Stimulated activated effector memory CD8-positive, alpha-beta T cell treated with anti-CD3 and anti-CD28 coated beads, Interleukin-12 subunit alpha, Interleukin-12 subunit beta, amount 100 ng/mL, for 72 hours (primary cell): Measurements from ENCODE around the gene KYNU.
"Not testable (repeated sequence)": the region's sequence is repeated elsewhere in the genome, so short reads cannot be mapped to it uniquely, and the experiment has no call there.

ENCODE experiments used
- ATAC-seq: fragments of 150-1000 bp; cut with Tn5 transposase; 2 replicates; pipeline ENCODE4 v1.10.0; 2021
- DNase-seq, 2 donors: peaks; one replicate each; pipeline ENCODE4 v3.0.0; 2021 to 2022; ENCODE audit warnings: low spot score in 2 of 2
- H3K27ac Mint-ChIP-seq: one replicate; pipeline ENCODE4 v1.8.0; 2022; ENCODE audit warnings: mild to moderate bottlenecking, mixed read lengths
- H3K36me3 Mint-ChIP-seq: one replicate; pipeline ENCODE4 v1.8.0; 2022; ENCODE audit warnings: mild to moderate bottlenecking, mixed read lengths
- H3K4me1 Mint-ChIP-seq: one replicate; pipeline ENCODE4 v1.8.0; 2022; ENCODE audit warnings: mixed read lengths
- H3K4me3 Mint-ChIP-seq: one replicate; pipeline ENCODE4 v1.8.0; 2022; ENCODE audit warnings: mild to moderate bottlenecking, mixed read lengths
- H3K9me3 Mint-ChIP-seq: one replicate; pipeline ENCODE4 v1.8.0; 2022; ENCODE audit warnings: mixed read lengths

The KYNU gene

GRCh38 chr2:142866426-142866825 is 11.0 kb upstream of the KYNU start:
- ATAC-seq = no peak
- Mint-ChIP-seq H3K36me3 (no peaks in the 10 kb centered on the region), H3K4me3 (no peak overlapping the region), H3K9me3 (no peaks in the 10 kb centered on the region), H3K4me1 (no peaks in the 10 kb centered on the region), H3K27ac (no peak overlapping the region)
- DNase-seq = no peak

- DNase-seq = no peak
Measured at GRCh38 chr2:142867136-142867535, 10.3 kb upstream of the KYNU start.

DNA sequence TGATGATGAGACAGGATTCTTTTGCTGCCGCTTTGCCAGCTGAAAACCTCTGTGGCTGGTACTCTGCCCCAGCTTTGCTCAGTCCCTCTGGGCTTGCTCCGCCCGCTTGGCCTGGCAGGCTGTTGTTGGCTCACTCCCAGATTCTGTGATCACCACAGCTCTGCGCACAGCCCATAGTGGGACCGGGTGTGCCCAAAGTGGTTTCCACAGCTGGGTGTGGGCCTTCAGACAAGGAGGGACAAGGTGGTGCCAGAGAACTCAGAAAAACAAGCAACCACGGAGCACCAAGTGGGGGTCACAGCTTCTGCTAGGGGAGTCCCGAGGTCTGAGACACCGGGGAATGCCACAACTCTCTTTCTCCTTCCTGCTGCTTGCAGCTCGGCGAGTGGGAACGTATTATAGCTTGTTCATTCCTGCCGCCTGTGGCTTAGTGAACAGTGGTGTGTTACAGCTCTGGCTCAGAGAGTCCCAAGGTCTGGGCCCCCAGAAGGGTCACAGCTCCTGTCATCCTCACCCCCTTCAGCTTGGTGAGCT is 9.2 kb upstream of the KYNU start:
- ATAC-seq (no peak), DNase-seq (no peak)
- H3K36me3 Mint-ChIP-seq = no peaks in the 10 kb centered on the region
- H3K27ac Mint-ChIP-seq = no peak overlapping the region
- H3K4me1 Mint-ChIP-seq = no peaks in the 10 kb centered on the region
- H3K9me3 Mint-ChIP-seq = no peaks in the 10 kb centered on the region
- no peak overlapping the region for H3K4me3 Mint-ChIP-seq

More at GRCh38 chr2:142867136-142867535, 10.3 kb upstream of the KYNU start:
- no peak for ATAC-seq
- H3K4me3 Mint-ChIP-seq = no peak overlapping the region
- no peaks in the 10 kb centered on the region for H3K36me3 Mint-ChIP-seq
- H3K9me3 Mint-ChIP-seq = no peaks in the 10 kb centered on the region
- H3K27ac Mint-ChIP-seq = no peak overlapping the region
- H3K4me1 Mint-ChIP-seq = no peaks in the 10 kb centered on the region

DNA sequence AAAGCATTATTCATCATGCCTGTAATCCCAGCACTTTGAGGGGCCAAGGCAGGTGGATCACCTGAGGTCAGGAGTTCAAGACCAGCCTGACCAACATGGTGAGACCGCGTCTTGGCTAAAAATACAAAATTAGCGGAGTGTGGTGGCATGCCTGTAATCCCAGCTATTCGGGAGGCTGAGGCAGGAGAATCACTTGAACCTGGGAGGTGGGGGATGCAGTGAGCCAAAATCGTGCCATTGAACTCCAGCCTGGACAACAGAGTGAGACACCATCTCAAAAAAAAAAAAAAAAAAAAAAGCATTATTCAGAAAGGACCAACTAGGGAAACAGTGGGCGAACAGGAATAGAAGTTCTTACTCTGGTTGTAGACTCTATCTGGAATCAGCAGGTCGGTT is 8.4 kb upstream of the KYNU start:
- H3K4me1 Mint-ChIP-seq, ATAC-seq, H3K9me3 Mint-ChIP-seq, H3K36me3 Mint-ChIP-seq, H3K27ac Mint-ChIP-seq, DNase-seq, H3K4me3 Mint-ChIP-seq: not testable (repeated sequence)

- no peaks in the 10 kb centered on the region for H3K9me3 Mint-ChIP-seq
- H3K4me3 Mint-ChIP-seq = no peak overlapping the region
- DNase-seq (no peak), ATAC-seq (no peak)
- no peak overlapping the region for H3K27ac Mint-ChIP-seq
- H3K36me3 Mint-ChIP-seq = no peaks in the 10 kb centered on the region
- H3K4me1 Mint-ChIP-seq = no peaks in the 10 kb centered on the region
Measured at GRCh38 chr2:142869461-142870106, 7.9 kb upstream of the KYNU start.

DNA sequence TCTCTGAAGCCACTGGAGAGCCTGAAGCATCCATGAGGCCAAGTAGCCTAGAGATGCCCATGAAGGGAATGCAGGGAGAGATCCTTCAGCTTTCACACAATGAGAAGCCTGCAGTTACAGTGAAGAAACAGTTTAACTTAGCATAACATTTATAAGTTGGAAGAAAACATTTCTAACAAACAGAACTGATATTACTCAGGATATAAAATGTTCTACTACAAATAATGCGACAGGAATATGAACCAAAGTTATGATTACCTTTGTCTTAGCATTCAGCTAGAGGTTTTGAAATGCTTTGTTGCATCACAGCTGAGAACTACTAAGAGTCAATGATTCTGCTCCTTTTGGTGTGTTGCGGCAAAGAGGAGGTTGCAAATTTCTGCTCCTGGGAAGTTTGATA is 6.9 kb upstream of the KYNU start:
- no peaks in the 10 kb centered on the region for H3K4me1 Mint-ChIP-seq
- H3K9me3 Mint-ChIP-seq = no peaks in the 10 kb centered on the region
- H3K36me3 Mint-ChIP-seq = no peaks in the 10 kb centered on the region
- ATAC-seq = no peak
- no peak for DNase-seq
- H3K27ac Mint-ChIP-seq = no peak overlapping the region
- H3K4me3 Mint-ChIP-seq = no peak overlapping the region

DNA sequence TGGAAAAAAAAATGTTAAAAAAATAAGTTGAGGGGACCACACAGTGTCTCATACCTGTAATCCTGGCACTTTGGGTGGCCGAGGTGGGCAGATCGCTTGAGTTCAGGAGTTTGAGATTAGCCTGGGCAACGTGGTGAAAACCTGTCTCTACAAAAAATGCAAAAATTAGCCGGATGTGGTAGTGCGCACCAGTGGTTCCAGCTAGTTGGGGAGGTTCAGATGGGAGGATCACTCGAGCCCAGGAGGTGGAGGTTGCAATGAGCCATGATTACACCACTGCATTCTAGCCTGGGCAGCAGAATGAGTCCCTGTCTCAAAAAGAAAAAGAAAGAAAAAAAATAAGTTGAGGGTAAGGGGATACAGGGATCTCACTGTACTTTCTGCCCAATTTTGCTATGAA is 6.1 kb upstream of the KYNU start:
- Mint-ChIP-seq H3K36me3 (no peaks in the 10 kb centered on the region), H3K9me3 (no peaks in the 10 kb centered on the region), H3K4me3 (no peak overlapping the region), H3K4me1 (no peaks in the 10 kb centered on the region), H3K27ac (no peak overlapping the region)
- DNase-seq = no peak
- no peak for ATAC-seq

DNA sequence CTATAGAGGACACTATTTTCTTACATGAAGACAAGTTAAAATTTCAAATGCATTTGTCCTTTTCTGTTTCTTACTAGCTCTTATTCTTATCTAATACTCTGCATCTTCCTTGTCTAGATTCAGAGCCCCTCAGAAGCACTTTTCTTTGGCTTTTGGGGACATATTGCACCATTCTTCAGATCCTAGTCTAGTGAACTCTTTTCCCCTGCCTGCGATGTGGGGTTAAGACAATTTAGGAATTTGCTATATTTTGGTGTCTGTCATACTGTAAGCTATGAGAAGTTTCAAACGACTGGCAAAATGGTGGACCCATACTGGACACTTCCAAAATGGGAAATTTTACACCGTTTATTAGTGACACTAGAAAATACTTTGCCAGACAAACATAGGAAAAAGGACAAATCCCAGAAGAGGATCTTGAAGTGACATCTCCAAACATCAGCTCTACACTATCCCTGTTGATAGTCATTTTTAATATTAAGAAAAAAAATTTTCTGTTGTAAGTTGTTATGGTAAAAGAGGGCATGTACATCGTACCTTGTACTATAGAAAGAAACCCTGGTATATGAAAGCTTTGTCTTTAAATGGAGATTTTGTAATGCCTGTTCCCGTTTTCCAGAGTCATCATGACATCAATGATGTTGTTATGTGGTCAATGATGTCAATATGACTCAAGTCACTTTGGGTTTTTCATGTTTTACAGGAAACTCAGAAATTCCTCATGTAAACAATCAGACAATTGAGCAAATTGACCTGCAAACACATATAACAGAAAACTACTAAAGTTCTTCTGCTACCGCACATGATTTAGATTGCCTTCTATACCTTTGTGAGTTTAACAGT is 4.4 kb upstream of the KYNU start:
- Mint-ChIP-seq H3K4me1 (no peaks in the 10 kb centered on the region), H3K4me3 (no peak overlapping the region), H3K9me3 (no peaks in the 10 kb centered on the region), H3K36me3 (no peaks in the 10 kb centered on the region), H3K27ac (no peak overlapping the region)
- no peak for DNase-seq
- no peak for ATAC-seq

- Mint-ChIP-seq H3K27ac (no peak overlapping the region), H3K9me3 (no peaks in the 10 kb centered on the region), H3K4me1 (no peaks in the 10 kb centered on the region), H3K36me3 (no peaks in the 10 kb centered on the region), H3K4me3 (no peak overlapping the region)
- DNase-seq (no peak), ATAC-seq (no peak)
Measured at GRCh38 chr2:142873831-142874287, 3.6 kb upstream of the KYNU start.

- H3K9me3 Mint-ChIP-seq = no peaks in the 10 kb centered on the region
- H3K27ac Mint-ChIP-seq = no peak overlapping the region
- DNase-seq = no peak
- no peaks in the 10 kb centered on the region for H3K36me3 Mint-ChIP-seq
- ATAC-seq = peak; percentile 36
- no peaks in the 10 kb centered on the region for H3K4me1 Mint-ChIP-seq
- H3K4me3 Mint-ChIP-seq = no peak overlapping the region
Measured at GRCh38 chr2:142874293-142874814, 3.1 kb upstream of the KYNU start.

- Mint-ChIP-seq H3K27ac (no peak overlapping the region), H3K9me3 (no peaks in the 10 kb centered on the region), H3K36me3 (no peaks in the 10 kb centered on the region), H3K4me3 (no peak overlapping the region), H3K4me1 (no peaks in the 10 kb centered on the region)
- no peak for ATAC-seq
- no peak for DNase-seq
Measured at GRCh38 chr2:142875010-142875409, 2.5 kb upstream of the KYNU start.

DNA sequence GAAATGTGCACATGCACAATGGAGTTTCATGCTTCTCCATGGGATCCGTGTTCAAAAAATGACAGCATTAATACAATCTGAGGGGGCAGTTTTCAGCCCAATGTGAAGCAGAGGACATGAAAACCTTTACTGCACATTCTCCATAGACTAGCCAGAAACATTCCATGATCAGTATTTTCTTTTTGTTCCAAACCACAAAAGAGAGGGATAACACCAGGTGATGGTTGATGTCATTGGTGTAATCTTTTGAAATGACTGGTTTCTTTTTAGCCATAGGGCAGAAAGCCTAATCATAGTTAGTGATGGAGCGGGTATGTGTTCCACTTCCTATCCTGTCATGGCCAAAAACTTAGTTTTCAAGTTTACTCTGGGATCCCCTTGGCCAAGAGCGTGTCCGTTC is 1.8 kb upstream of the KYNU start:
- Mint-ChIP-seq H3K4me3 (no peak overlapping the region), H3K27ac (no peak overlapping the region), H3K4me1 (no peaks in the 10 kb centered on the region), H3K9me3 (no peaks in the 10 kb centered on the region), H3K36me3 (no peaks in the 10 kb centered on the region)
- no peak for DNase-seq
- no peak for ATAC-seq

GRCh38 chr2:142876423-142876822 is 1.0 kb upstream of the KYNU start:
- no peaks in the 10 kb centered on the region for H3K9me3 Mint-ChIP-seq
- H3K4me3 Mint-ChIP-seq = no peak overlapping the region
- no peaks in the 10 kb centered on the region for H3K36me3 Mint-ChIP-seq
- ATAC-seq = no peak
- no peak for DNase-seq
- no peaks in the 10 kb centered on the region for H3K4me1 Mint-ChIP-seq
- no peak overlapping the region for H3K27ac Mint-ChIP-seq

DNA sequence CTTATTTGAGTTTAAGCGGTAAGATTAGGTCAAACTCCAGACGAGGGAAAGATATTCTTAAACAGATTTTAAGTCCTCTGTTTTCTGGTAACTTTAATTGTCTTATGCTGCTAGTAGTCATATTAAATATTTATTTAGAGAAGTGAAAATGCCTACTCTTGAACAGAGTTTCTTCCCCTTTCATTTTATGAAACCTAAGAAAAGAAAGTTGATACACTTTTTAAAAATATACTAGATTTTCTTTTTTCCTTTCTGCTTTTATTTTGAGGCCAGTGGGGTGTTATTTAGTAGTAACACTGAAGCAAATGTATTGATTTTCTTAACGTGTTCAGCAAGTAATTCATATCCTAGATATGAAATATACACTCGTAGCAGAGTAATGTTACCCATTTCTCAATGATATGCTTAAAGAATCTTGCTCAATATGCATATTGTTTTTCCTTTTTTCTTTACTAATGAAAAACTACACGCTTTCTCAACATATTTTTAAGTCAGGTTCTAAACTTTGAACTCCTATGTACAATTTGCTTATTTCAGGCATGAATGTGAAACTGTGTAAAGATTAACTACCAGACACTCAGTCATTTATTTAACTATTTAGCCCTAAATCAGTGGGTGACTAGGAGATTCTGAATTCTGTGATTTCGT is 691 bp downstream of the KYNU start:
- Mint-ChIP-seq H3K4me3 (no peak overlapping the region), H3K9me3 (no peaks in the 10 kb centered on the region), H3K27ac (no peak overlapping the region), H3K4me1 (no peaks in the 10 kb centered on the region), H3K36me3 (peaks cover 6% of the 10 kb centered on the region)
- ATAC-seq (no peak), DNase-seq (no peak)

DNA sequence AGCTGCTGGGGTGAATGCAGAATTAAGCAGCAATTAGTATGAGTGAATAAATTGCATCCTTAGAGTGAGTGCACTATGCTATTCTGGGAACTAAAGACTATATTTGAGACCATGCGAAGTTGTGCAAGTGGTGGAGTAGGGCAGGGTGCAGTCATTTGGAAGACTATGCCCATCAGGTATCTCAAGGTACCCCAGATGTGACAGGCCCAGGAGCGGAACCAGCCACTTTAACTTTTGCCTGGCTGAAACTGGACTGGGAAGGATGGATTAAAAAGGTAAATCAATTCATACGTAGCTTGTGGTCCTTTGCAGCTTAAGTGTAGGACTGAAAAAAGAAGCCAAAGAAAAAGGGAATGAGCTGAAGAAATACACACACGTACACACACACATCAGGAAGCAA is 1.7 kb downstream of the KYNU start:
- Mint-ChIP-seq H3K9me3 (peaks cover 4% of the 10 kb centered on the region), H3K36me3 (peaks cover 6% of the 10 kb centered on the region), H3K4me3 (no peak overlapping the region), H3K4me1 (no peaks in the 10 kb centered on the region), H3K27ac (no peak overlapping the region)
- ATAC-seq (no peak), DNase-seq (no peak)
